Activated CD8-positive, alpha-beta T cell treated with anti-CD3 and anti-CD28 coated beads for 36 hours (primary cell): ENCODE data around the gene TMEM217. TPM values are rescaled to one million over a fixed set of nuclear protein-coding genes. Genes with fewer than 3 reads are reported as not detected.

Experiments used
- ATAC-seq: fragments of 200-7000 bp; cut with Tn5 transposase; one replicate; pipeline ENCODE4 v1.10.0; 2021; ENCODE audit warnings: mild to moderate bottlenecking, moderate library complexity
- CTCF ChIA-PET: fragments of 350-600 bp; sonication (Branson Sonifier 250); formaldehyde crosslinking; loops from one replicate; lab custom pipeline; 2021; ENCODE audit warnings: antibody characterized with exemption; lab: Charles Lee
- POLR2A ChIA-PET: fragments of 350-600 bp; sonication (Branson Sonifier 250); formaldehyde crosslinking; loops from one replicate; lab custom pipeline; 2021; ENCODE audit warnings: antibody characterized with exemption; lab: Charles Lee
- DNase-seq: peaks from one replicate; pipeline ENCODE4 v3.0.0-alpha.2; 2020
- H3K27ac Mint-ChIP-seq: one replicate; pipeline ENCODE4 v1.8.0; 2021; ENCODE audit warnings: mild to moderate bottlenecking, mixed read lengths
- H3K27me3 Mint-ChIP-seq: one replicate; pipeline ENCODE4 v1.8.0; 2021; ENCODE audit warnings: mixed read lengths
- H3K36me3 Mint-ChIP-seq: one replicate; pipeline ENCODE4 v1.8.0; 2021; ENCODE audit warnings: low read depth, mixed read lengths
- H3K4me1 Mint-ChIP-seq: one replicate; pipeline ENCODE4 v1.8.0; 2021; ENCODE audit warnings: low read depth, mixed read lengths
- H3K4me3 Mint-ChIP-seq: one replicate; pipeline ENCODE4 v1.8.0; 2021; ENCODE audit warnings: mild to moderate bottlenecking, moderate library complexity, mixed read lengths
- H3K9me3 Mint-ChIP-seq: one replicate; pipeline ENCODE4 v1.8.0; 2021; ENCODE audit warnings: mixed read lengths
- CTCF ChIP-seq: fragments of 200-600 bp; IDR thresholded peaks from one replicate; pipeline ENCODE4 v1.8.0; 2022; ENCODE audit warnings: antibody characterized with exemption, mild to moderate bottlenecking
- intact Hi-C: fragments of 100-400 bp; cut with micrococcal nuclease; formaldehyde crosslinking; loops from one replicate; pipeline ENCODE4 v1.10.0; 2022
- total RNA-seq, 2 experiments: library from RNA; stranded (reverse); gene quantifications; one replicate each; pipeline ENCODE4 v1.2.3, GENCODE V29; 2021

TMEM217 gene
- total RNA-seq, 2 experiments from 2014 or later: 4.0 to 5.7 TPM

GRCh38 chr6:37241131-37241530 lies 16.8 kb downstream of the TMEM217 start:
- POLR2A ChIA-PET: interaction anchor here (1.1 to 2.6 kb wide), 2 partner anchors 17 to 29 kb away, joined by 3 to 13 read pairs; partner anchors contain the start of genes TBC1D22B and TMEM217
- Mint-ChIP-seq H3K36me3 (no peaks in the 10 kb centered on the region), H3K9me3 (no peaks in the 10 kb centered on the region), H3K27ac (no peak overlapping the region), H3K4me3 (no peak overlapping the region), H3K27me3 (peaks cover 1% of the 10 kb centered on the region), H3K4me1 (peaks cover 41% of the 10 kb centered on the region)
- no peak for TF ChIP-seq CTCF
- DNase-seq: no peak
- intact Hi-C loops: no loop called here
- ATAC-seq: no peak
- CTCF ChIA-PET: interaction anchor here (1.3 to 3.9 kb wide), 2 partner anchors 84 to 223 kb away, joined by 5 to 11 read pairs; no protein-coding TSS in a partner anchor

GRCh38 chr6:37239950-37240713 lies 17.8 kb downstream of the TMEM217 start:
- POLR2A ChIA-PET: interaction anchor here (1.0 to 2.2 kb wide), 4 partner anchors 18 to 64 kb away, joined by 3 to 8 read pairs (median 4); partner anchors contain the start of genes TBC1D22B and TMEM217
- peak; percentile 94 for DNase-seq
- H3K27ac Mint-ChIP-seq: peak overlapping the region; percentile 73
- H3K4me1 Mint-ChIP-seq: peaks cover 41% of the 10 kb centered on the region
- ATAC-seq: peak; percentile 93
- intact Hi-C loops: no loop called here
- no peak overlapping the region for H3K4me3 Mint-ChIP-seq
- H3K36me3 Mint-ChIP-seq: no peaks in the 10 kb centered on the region
- H3K9me3 Mint-ChIP-seq: no peaks in the 10 kb centered on the region
- no peaks in the 10 kb centered on the region for H3K27me3 Mint-ChIP-seq
- no peak for TF ChIP-seq CTCF
- CTCF ChIA-PET: interaction anchor here (0.9 to 3.9 kb wide), 3 partner anchors 18 to 222 kb away, joined by 3 to 11 read pairs (median 5); partner anchors contain the start of genes TBC1D22B and TMEM217

GRCh38 chr6:37239526-37239925 lies 18.4 kb downstream of the TMEM217 start:
- H3K27ac Mint-ChIP-seq: peak overlapping the region; percentile 73
- no peaks in the 10 kb centered on the region for H3K9me3 Mint-ChIP-seq
- intact Hi-C loops: no loop called here
- no peak overlapping the region for H3K4me3 Mint-ChIP-seq
- H3K27me3 Mint-ChIP-seq: no peaks in the 10 kb centered on the region
- ChIA-PET POLR2A (interaction anchor here (1.0 to 2.2 kb wide), 3 partner anchors 18 to 65 kb away, joined by 3 to 8 read pairs (median 5); partner anchors contain the start of genes TBC1D22B and TMEM217), CTCF (interaction anchor here (0.9 to 3.9 kb wide), 3 partner anchors 18 to 221 kb away, joined by 3 to 11 read pairs (median 5); partner anchors contain the start of genes TBC1D22B and TMEM217)
- no peaks in the 10 kb centered on the region for H3K36me3 Mint-ChIP-seq
- peaks cover 41% of the 10 kb centered on the region for H3K4me1 Mint-ChIP-seq
- no peak for ATAC-seq
- DNase-seq: no peak
- no peak for TF ChIP-seq CTCF

- no peak for TF ChIP-seq CTCF
- ChIA-PET CTCF (interaction anchor here (1.7 kb wide), 1 partner anchor 28 kb away, joined by 6 read pairs; no protein-coding TSS in a partner anchor), POLR2A (interaction anchor here (1.0 kb wide), 1 partner anchor 13 kb away, joined by 4 read pairs; no protein-coding TSS in a partner anchor)
- peak overlapping the region; percentile 57 for H3K27ac Mint-ChIP-seq
- H3K36me3 Mint-ChIP-seq: no peaks in the 10 kb centered on the region
- DNase-seq: no peak
- intact Hi-C loops: no loop called here
- peaks cover 41% of the 10 kb centered on the region for H3K4me1 Mint-ChIP-seq
- no peak overlapping the region for H3K4me3 Mint-ChIP-seq
- no peaks in the 10 kb centered on the region for H3K27me3 Mint-ChIP-seq
- H3K9me3 Mint-ChIP-seq: no peaks in the 10 kb centered on the region
- no peak for ATAC-seq
Observed at GRCh38 chr6:37238381-37238780, 19.6 kb downstream of the TMEM217 start.
